Activated CD4-positive, alpha-beta T cell treated with anti-CD3 and anti-CD28 coated beads, Interleukin-2, amount 10 ng/mL, durations not matched to agents 7 days and 5 days (primary cell): ENCODE results near the gene HBQ1. TPM values are rescaled to one million over a fixed set of nuclear protein-coding genes. Genes with fewer than 3 reads are reported as not detected.
A peak's percentile ranks its signal among the peaks of the same experiment; 100 is the strongest.
"Not testable (repeated sequence)": the region's sequence is repeated elsewhere in the genome, so short reads cannot be mapped to it uniquely, and the experiment has no call there.

Experiments
- CTCF ChIA-PET: fragments of 350-600 bp; sonication (Branson Sonifier 250); formaldehyde crosslinking; loops from one replicate; lab custom pipeline; 2021; ENCODE audit warnings: antibody characterized with exemption; lab: Charles Lee
- POLR2A ChIA-PET: fragments of 350-600 bp; sonication (Branson Sonifier 250); formaldehyde crosslinking; loops from one replicate; lab custom pipeline; 2021; ENCODE audit warnings: antibody characterized with exemption; lab: Charles Lee
- DNase-seq: peaks from one replicate; pipeline ENCODE4 v3.0.0-alpha.2; 2020
- H3K27ac Mint-ChIP-seq: one replicate; pipeline ENCODE4 v1.8.0; 2021; ENCODE audit warnings: mild to moderate bottlenecking, moderate library complexity, mixed read lengths
- H3K27me3 Mint-ChIP-seq: one replicate; pipeline ENCODE4 v1.8.0; 2021; ENCODE audit warnings: mixed read lengths
- H3K36me3 Mint-ChIP-seq: one replicate; pipeline ENCODE4 v1.8.0; 2021; ENCODE audit warnings: low read depth, mixed read lengths
- H3K4me1 Mint-ChIP-seq: one replicate; pipeline ENCODE4 v1.8.0; 2021; ENCODE audit warnings: mixed read lengths
- H3K4me3 Mint-ChIP-seq: one replicate; pipeline ENCODE4 v1.8.0; 2021; ENCODE audit warnings: mild to moderate bottlenecking, moderate library complexity, mixed read lengths
- H3K9me3 Mint-ChIP-seq: one replicate; pipeline ENCODE4 v1.8.0; 2021; ENCODE audit warnings: mixed read lengths
- total RNA-seq, 2 experiments: library from RNA; stranded (reverse); gene quantifications; one replicate each; pipeline ENCODE4 v1.2.3, GENCODE V29; 2021

HBQ1 gene
- total RNA-seq, 2 experiments from 2014 or later = not detected

GRCh38 chr16:209359-209758, 29.1 kb downstream of the HBQ1 start:
- not testable (repeated sequence) for H3K4me1 Mint-ChIP-seq, H3K27ac Mint-ChIP-seq, H3K27me3 Mint-ChIP-seq, DNase-seq, H3K4me3 Mint-ChIP-seq, H3K9me3 Mint-ChIP-seq
- peaks cover 28% of the 10 kb centered on the region for H3K36me3 Mint-ChIP-seq
- POLR2A ChIA-PET = interaction anchor here (0.5 kb wide), 1 partner anchor 51 kb away, joined by 9 read pairs; no protein-coding TSS in a partner anchor
- CTCF ChIA-PET = interaction anchor here (1.0 to 1.8 kb wide), 2 partner anchors 26 to 113 kb away, joined by 4 to 6 read pairs; partner anchors contain the start of gene FAM234A

GRCh38 chr16:211631-212180, 31.4 kb downstream of the HBQ1 start:
- H3K36me3 Mint-ChIP-seq = peaks cover 24% of the 10 kb centered on the region
- H3K9me3 Mint-ChIP-seq, H3K4me3 Mint-ChIP-seq, CTCF ChIA-PET, H3K4me1 Mint-ChIP-seq, H3K27ac Mint-ChIP-seq, DNase-seq, H3K27me3 Mint-ChIP-seq, POLR2A ChIA-PET: not testable (repeated sequence)

GRCh38 chr16:212999-213398, 32.7 kb downstream of the HBQ1 start:
- POLR2A ChIA-PET = no interaction called here
- Mint-ChIP-seq H3K27ac (no peak overlapping the region), H3K36me3 (peaks cover 24% of the 10 kb centered on the region), H3K4me1 (no peaks in the 10 kb centered on the region), H3K4me3 (no peak overlapping the region), H3K27me3 (no peaks in the 10 kb centered on the region), H3K9me3 (no peaks in the 10 kb centered on the region)
- no peak for DNase-seq
- CTCF ChIA-PET = interaction anchor here (0.9 to 1.3 kb wide), 2 partner anchors 15 to 24 kb away, joined by 3 read pairs; no protein-coding TSS in a partner anchor

- Mint-ChIP-seq H3K4me3 (no peak overlapping the region), H3K27me3 (no peaks in the 10 kb centered on the region), H3K9me3 (no peaks in the 10 kb centered on the region), H3K36me3 (peaks cover 32% of the 10 kb centered on the region), H3K27ac (no peak overlapping the region), H3K4me1 (no peaks in the 10 kb centered on the region)
- ChIA-PET CTCF (no interaction called here), POLR2A (no interaction called here)
- no peak for DNase-seq
Measured at GRCh38 chr16:220021-220420, 39.8 kb downstream of the HBQ1 start.

GRCh38 chr16:228151-228851, 48.0 kb downstream of the HBQ1 start:
- Mint-ChIP-seq H3K9me3 (no peaks in the 10 kb centered on the region), H3K4me1 (peaks cover 32% of the 10 kb centered on the region), H3K27ac (peak overlapping the region; percentile 91), H3K4me3 (peak overlapping the region; percentile 88), H3K27me3 (no peaks in the 10 kb centered on the region), H3K36me3 (peaks cover 17% of the 10 kb centered on the region)
- CTCF ChIA-PET = interaction anchor here (0.5 to 1.4 kb wide), 9 partner anchors 9 to 147 kb away, joined by 3 to 9 read pairs (median 3); partner anchors contain the start of gene AXIN1
- peak; percentile 32 for DNase-seq
- POLR2A ChIA-PET = interaction anchor here (0.6 kb wide), 1 partner anchor 113 kb away, joined by 3 read pairs; no protein-coding TSS in a partner anchor

- Mint-ChIP-seq H3K9me3 (no peaks in the 10 kb centered on the region), H3K4me3 (peak within 1 kb of the TSS; percentile 88), H3K36me3 (peaks cover 17% of the 10 kb centered on the region), H3K27me3 (no peaks in the 10 kb centered on the region), H3K4me1 (peaks cover 32% of the 10 kb centered on the region), H3K27ac (peak within 1 kb of the TSS; percentile 91)
- ChIA-PET POLR2A (interaction anchor here (0.6 kb wide), 1 partner anchor 113 kb away, joined by 3 read pairs; no protein-coding TSS in a partner anchor), CTCF (interaction anchor here (0.5 to 1.4 kb wide), 6 partner anchors 9 to 164 kb away, joined by 3 to 4 read pairs (median 4); partner anchors contain the start of gene AXIN1)
- peak; percentile 85 for DNase-seq
Measured at GRCh38 chr16:228852-229730, 48.8 kb downstream of the HBQ1 start, which contains the start of gene LUC7L. Gene LUC7L, minus strand, starts transcription at chr16:229449. Its CDS starts 110 bp downstream, at chr16:229339.

- ChIA-PET CTCF (interaction anchor here (1.0 to 1.4 kb wide), 3 partner anchors 24 to 164 kb away, joined by 3 to 4 read pairs (median 3); no protein-coding TSS in a partner anchor), POLR2A (no interaction called here)
- Mint-ChIP-seq H3K9me3 (no peaks in the 10 kb centered on the region), H3K4me1 (peaks cover 35% of the 10 kb centered on the region), H3K4me3 (peak overlapping the region; percentile 88), H3K27me3 (no peaks in the 10 kb centered on the region), H3K27ac (peak overlapping the region; percentile 91), H3K36me3 (peaks cover 17% of the 10 kb centered on the region)
- DNase-seq = no peak
Measured at GRCh38 chr16:229731-230281, 49.5 kb downstream of the HBQ1 start.

- Mint-ChIP-seq H3K36me3 (peaks cover 17% of the 10 kb centered on the region), H3K4me1 (peaks cover 39% of the 10 kb centered on the region)
- CTCF ChIA-PET = interaction anchor here (1.4 kb wide), 1 partner anchor 165 kb away, joined by 4 read pairs; no protein-coding TSS in a partner anchor
- H3K9me3 Mint-ChIP-seq, H3K27ac Mint-ChIP-seq, H3K4me3 Mint-ChIP-seq, DNase-seq, H3K27me3 Mint-ChIP-seq, POLR2A ChIA-PET: not testable (repeated sequence)
Measured at GRCh38 chr16:230351-230750, 50.1 kb downstream of the HBQ1 start.

Other genes with a start within 250 kb of the HBQ1 start
- gene POLR3K, start 126.9 kb upstream of the HBQ1 start, total RNA-seq = 10 to 100 TPM; 31.5 to 35.8 TPM
- gene SNRNP25, start 126.6 kb upstream of the HBQ1 start, total RNA-seq = 10 to 100 TPM; 41.1 to 45.6 TPM
- gene RHBDF1, start 107.8 kb upstream of the HBQ1 start, total RNA-seq = under 1 TPM in 1 of 2 experiments, not detected in 1; 0.10 TPM
- 10 to 100 TPM; 47.2 to 52.6 TPM for gene MPG, start 102.2 kb upstream of the HBQ1 start, total RNA-seq
- 10 to 100 TPM; 37.7 to 38.9 TPM for gene NPRL3, start 41.8 kb upstream of the HBQ1 start, total RNA-seq
- gene HBZ, start 27.8 kb upstream of the HBQ1 start, total RNA-seq = not detected
- not detected for gene HBM, start 14.5 kb upstream of the HBQ1 start, total RNA-seq
- under 1 TPM in 1 of 2 experiments, not detected in 1; 0.40 TPM for gene HBA2, start 7.6 kb upstream of the HBQ1 start, total RNA-seq
- gene HBA1, start 3.8 kb upstream of the HBQ1 start, total RNA-seq = not detected
- 10 to 100 TPM; 52.6 to 53.7 TPM for gene LUC7L, start 49.0 kb downstream of the HBQ1 start, total RNA-seq
- gene FAM234A, start 54.4 kb downstream of the HBQ1 start, total RNA-seq = 10 to 100 TPM; 16.0 to 19.6 TPM
- not detected for gene RGS11, start 95.5 kb downstream of the HBQ1 start, total RNA-seq
- not detected for gene ARHGDIG, start 100.1 kb downstream of the HBQ1 start, total RNA-seq
- not detected for gene PDIA2, start 102.7 kb downstream of the HBQ1 start, total RNA-seq
- gene AXIN1, start 172.3 kb downstream of the HBQ1 start, total RNA-seq = 10 to 100 TPM; 25.5 to 30.6 TPM
- gene MRPL28, start 190.1 kb downstream of the HBQ1 start, total RNA-seq = 10 to 100 TPM; 78.4 to 80.0 TPM
- 10 to 100 TPM; 85.2 to 99.2 TPM for gene PGAP6, start 201.5 kb downstream of the HBQ1 start, total RNA-seq
- gene NME4, start 216.7 kb downstream of the HBQ1 start, total RNA-seq = 10 to 100 TPM; 27.0 to 30.9 TPM
- gene DECR2, start 221.4 kb downstream of the HBQ1 start, total RNA-seq = 1 to 10 TPM; 5.3 to 6.9 TPM
- 10 to 100 TPM; 22.7 to 26.0 TPM for gene RAB11FIP3, start 245.2 kb downstream of the HBQ1 start, total RNA-seq